Tibial artery (tissue), 4 donors: Measurements from ENCODE around the gene CBX5.

ENCODE experiments used
- DNase-seq, 2 donors: peaks; one replicate each; pipeline ENCODE4 v3.0.0-alpha.2; 2019
- H3K27ac ChIP-seq, 2 donors: fragments of 200-600 bp; sonication (generic) in 1 of 2; 1 replicate in 1 of 2; 2 replicates in 1 of 2; pipeline ENCODE4 v1.5.1; 2018 to 2019; ENCODE audit warnings: mild to moderate bottlenecking in 1 of 2
- H3K27me3 ChIP-seq, 2 donors: fragments of 200-600 bp; sonication (generic) in 1 of 2; one replicate each; pipeline versions ENCODE4 v1.5.1 to v1.6.0; 2016 to 2019
- H3K36me3 ChIP-seq, 3 donors: fragments of 200-600 bp; sonication (generic) in 2 of 3; one replicate each; pipeline ENCODE4 v1.5.1; 2016 to 2019; ENCODE audit warnings: mild to moderate bottlenecking in 2 of 3
- H3K4me1 ChIP-seq, 4 donors: fragments of 200-600 bp; sonication (generic) in 2 of 4; 1 replicate in 3 of 4; 2 replicates in 1 of 4; pipeline ENCODE4 v1.5.1; 2016 to 2019
- H3K4me3 ChIP-seq, 2 donors: fragments of 200-600 bp; sonication (generic) in 1 of 2; 1 replicate in 1 of 2; 2 replicates in 1 of 2; pipeline ENCODE4 v1.5.1; 2018 to 2019; ENCODE audit warnings: mild to moderate bottlenecking in 2 of 2
- H3K9me3 ChIP-seq, 3 donors: fragments of 200-600 bp; sonication (generic) in 1 of 3; one replicate each; pipeline ENCODE4 v1.5.1; 2016 to 2019
- intact Hi-C: fragments of 100-400 bp; cut with DNase I; formaldehyde crosslinking; loops from one replicate; pipeline ENCODE4 v1.15.0; 2023; ENCODE audit warnings: low total_unique reads
- TF ChIP-seq, protein P1 (sequence below), 2 experiments: fragments of 200-600 bp in 1 of 2; fragments of 450-650 bp in 1 of 2; IDR thresholded peaks; one replicate each; pipeline ENCODE4 v1.5.1; 2017 to 2019; ENCODE audit warnings: antibody characterized with exemption in 2 of 2, mild to moderate bottlenecking in 1 of 2, moderate library complexity in 1 of 2

The CBX5 gene

DNA sequence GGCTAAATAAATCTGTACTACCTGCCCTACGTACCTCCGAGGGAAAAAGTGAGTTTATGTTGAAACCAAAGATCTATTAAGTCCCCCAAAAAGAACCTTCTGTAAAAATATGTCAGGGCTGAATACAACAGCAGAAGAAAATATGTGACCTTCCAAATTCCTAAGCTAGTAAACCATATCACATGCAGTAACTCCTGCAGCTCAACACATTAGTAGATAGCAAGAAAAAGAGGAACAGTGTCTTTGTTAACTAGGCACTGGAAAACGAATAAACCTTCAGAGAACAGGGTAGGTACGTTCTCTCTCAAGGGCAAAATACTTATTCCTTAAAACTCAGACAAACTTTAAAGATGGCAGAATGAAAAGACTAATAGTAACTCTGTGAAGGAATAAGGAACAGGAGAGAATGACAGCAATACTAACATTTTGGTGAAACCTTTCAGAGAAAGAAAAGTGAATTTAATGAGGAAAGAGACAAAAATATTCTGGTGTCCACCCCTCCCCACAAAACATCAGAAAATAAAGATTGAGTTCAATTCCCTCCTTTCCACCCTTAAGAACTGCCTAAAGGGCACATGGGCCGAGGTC is 18.0 kb downstream of the CBX5 start:
- Histone ChIP-seq H3K36me3 (peaks cover 0 to 7% (median 2%) of the 10 kb centered on the region in 3 donors), H3K27me3 (no peaks in the 10 kb centered on the region), H3K27ac (no peak overlapping the region), H3K9me3 (no peaks in the 10 kb centered on the region), H3K4me3 (no peak overlapping the region), H3K4me1 (peaks cover 0 to 46% (median 24%) of the 10 kb centered on the region in 4 donors)
- TF ChIP-seq, protein P1, sequence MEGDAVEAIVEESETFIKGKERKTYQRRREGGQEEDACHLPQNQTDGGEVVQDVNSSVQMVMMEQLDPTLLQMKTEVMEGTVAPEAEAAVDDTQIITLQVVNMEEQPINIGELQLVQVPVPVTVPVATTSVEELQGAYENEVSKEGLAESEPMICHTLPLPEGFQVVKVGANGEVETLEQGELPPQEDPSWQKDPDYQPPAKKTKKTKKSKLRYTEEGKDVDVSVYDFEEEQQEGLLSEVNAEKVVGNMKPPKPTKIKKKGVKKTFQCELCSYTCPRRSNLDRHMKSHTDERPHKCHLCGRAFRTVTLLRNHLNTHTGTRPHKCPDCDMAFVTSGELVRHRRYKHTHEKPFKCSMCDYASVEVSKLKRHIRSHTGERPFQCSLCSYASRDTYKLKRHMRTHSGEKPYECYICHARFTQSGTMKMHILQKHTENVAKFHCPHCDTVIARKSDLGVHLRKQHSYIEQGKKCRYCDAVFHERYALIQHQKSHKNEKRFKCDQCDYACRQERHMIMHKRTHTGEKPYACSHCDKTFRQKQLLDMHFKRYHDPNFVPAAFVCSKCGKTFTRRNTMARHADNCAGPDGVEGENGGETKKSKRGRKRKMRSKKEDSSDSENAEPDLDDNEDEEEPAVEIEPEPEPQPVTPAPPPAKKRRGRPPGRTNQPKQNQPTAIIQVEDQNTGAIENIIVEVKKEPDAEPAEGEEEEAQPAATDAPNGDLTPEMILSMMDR (IDR thresholded peaks at IDR 0.05): no peak
- intact Hi-C loops: no loop called here
- no peak for DNase-seq

DNA sequence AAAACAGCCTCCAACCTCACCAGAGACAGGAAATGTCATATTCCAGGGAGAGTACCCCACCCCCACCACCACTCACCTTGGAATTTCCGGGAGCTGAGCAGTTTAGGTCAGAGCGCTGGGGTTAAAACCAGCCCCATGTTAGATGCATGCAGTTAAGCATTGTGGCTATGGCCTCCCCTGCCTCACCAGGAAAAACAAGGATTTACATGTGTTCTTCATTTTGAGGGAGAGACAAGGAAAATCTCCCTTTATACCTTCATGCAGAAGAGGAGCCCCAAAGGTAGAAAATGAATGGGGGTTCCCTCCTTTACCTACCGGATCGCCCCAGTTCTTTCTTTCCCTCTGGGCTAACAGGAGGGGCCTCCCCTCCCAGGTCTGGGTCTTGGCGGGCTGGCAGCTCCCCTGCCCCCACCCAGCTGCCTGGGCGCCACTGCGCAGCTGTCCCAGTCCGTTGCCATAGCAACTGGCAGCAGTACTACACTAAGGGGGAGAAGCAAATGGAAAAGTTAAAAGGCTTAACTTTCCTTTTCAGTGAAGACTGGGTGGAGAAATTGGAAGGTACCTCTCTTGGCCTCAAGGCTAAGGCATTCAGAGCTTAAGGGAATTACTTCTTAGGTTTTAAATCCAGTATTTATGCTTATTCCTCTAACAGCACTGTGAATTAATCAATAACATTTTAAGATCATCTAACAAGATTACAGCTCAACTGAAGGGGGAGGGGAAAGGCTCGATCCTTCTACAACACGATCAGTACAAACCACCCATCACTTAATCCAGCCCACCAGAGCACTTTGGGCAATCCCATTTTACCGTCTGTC is 20.5 kb downstream of the CBX5 start:
- peak overlapping the region; percentile 69 to 70 for H3K27ac ChIP-seq
- TF ChIP-seq, protein P1 (IDR thresholded peaks at IDR 0.05): no peak
- no peaks in the 10 kb centered on the region for H3K27me3 ChIP-seq
- H3K36me3 ChIP-seq: peaks cover 0 to 26% (median 15%) of the 10 kb centered on the region in 3 donors
- H3K4me1 ChIP-seq: peaks cover 0 to 46% (median 24%) of the 10 kb centered on the region in 4 donors
- intact Hi-C loops: no loop called here
- H3K9me3 ChIP-seq: no peaks in the 10 kb centered on the region
- H3K4me3 ChIP-seq: peak overlapping the region; percentile 44 to 46
- DNase-seq: peak; percentile 80 to 87

DNA sequence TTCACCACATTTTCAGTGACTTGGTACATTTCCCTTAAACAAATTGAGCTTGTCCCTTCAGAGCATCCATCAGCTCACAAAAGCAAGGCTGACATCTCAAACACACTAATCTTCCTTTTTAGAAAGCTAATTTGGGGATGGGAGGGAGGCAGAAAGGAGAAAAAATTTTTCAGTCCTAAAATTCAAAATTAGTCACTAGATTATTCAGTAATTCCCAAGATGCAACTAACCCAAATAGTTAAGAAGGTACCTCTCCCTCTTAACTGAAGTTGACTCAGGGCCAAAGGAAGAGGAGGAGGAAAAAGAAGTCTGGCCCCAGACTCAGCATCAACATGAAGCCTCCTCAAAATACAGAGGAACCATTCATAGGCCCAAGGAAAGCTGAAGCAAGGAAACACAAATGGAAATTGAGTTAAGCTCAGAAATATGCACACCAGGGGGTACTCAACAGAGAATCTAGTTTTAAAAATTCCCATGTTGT is 21.7 kb downstream of the CBX5 start:
- DNase-seq: no peak
- Histone ChIP-seq H3K9me3 (no peaks in the 10 kb centered on the region), H3K27me3 (no peaks in the 10 kb centered on the region), H3K4me1 (peaks cover 0 to 46% (median 24%) of the 10 kb centered on the region in 4 donors), H3K36me3 (peaks cover 0 to 31% (median 15%) of the 10 kb centered on the region in 3 donors), H3K27ac (peak overlapping the region; percentile 69 to 70), H3K4me3 (no peak overlapping the region)
- TF ChIP-seq, protein P1 (IDR thresholded peaks at IDR 0.05): no peak
- intact Hi-C loops: no loop called here

DNA sequence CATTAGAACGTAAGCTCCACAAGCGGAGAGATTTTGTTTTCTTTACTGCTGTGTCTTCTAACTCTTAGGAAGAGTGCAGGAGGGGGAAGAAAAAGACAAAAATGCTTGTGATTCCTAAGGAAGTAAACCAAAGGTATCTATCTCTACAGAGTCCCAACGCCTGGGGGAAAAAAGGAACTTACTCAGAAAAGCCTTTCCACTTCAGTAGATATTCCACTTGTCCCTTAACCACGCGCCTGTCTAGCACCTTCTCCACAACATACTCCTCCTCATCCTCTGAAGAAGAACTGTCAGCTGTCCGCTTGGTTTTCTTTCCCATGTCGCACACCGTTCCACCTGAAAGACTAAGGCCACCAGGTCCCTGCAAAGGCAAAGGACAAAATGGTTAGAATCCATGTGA is 22.6 kb downstream of the CBX5 start:
- H3K9me3 ChIP-seq: no peaks in the 10 kb centered on the region
- no peak overlapping the region for H3K4me3 ChIP-seq
- no peaks in the 10 kb centered on the region for H3K27me3 ChIP-seq
- TF ChIP-seq, protein P1 (IDR thresholded peaks at IDR 0.05): no peak
- H3K36me3 ChIP-seq: peaks cover 0 to 40% (median 15%) of the 10 kb centered on the region in 3 donors
- no peak for DNase-seq
- peak overlapping the region; percentile 69 to 70 for H3K27ac ChIP-seq
- intact Hi-C loops: no loop called here
- peaks cover 0 to 43% (median 21%) of the 10 kb centered on the region in 4 donors for H3K4me1 ChIP-seq

DNA sequence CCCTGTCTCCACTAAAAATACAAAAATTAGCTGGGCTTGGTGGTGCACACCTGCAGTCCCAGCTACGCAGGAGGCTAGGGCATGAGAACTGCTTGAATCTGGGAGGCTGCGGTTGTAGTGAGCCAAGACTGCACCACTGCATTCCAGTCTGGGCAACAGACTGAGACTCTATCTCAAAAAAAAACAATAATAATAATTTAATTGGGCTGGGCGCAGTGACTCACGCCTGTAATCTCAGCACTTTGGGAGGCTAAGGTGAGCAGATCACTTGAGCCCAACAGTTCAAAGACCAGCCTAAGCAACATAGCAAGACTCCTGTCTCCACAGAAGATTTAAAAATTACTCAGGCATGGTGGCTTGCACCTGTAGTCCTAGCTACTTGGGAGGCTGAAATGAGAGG is 26.7 kb downstream of the CBX5 start:
- Histone ChIP-seq H3K4me3 (no peak overlapping the region), H3K27me3 (no peaks in the 10 kb centered on the region), H3K27ac (no peak overlapping the region), H3K36me3 (peaks cover 0 to 64% (median 15%) of the 10 kb centered on the region in 3 donors), H3K9me3 (no peaks in the 10 kb centered on the region), H3K4me1 (peaks cover 0 to 9% (median 5%) of the 10 kb centered on the region in 4 donors)
- DNase-seq: no peak
- intact Hi-C loops: no loop called here
- TF ChIP-seq, protein P1 (IDR thresholded peaks at IDR 0.05): no peak
